ENCODE measurements around the gene NR2C2. TPM values are rescaled to one million over a fixed set of nuclear protein-coding genes. Genes with fewer than 3 reads are reported as not detected.

Gene NR2C2
- total RNA-seq, 4 donors from 2014 or later: 33.3 to 91.6 (median 51.5) TPM

- 92% methylated on average over 2 of the region's 2 CpGs for WGBS
- H3K27me3 ChIP-seq: no peaks in the 10 kb centered on the region
- H3K4me1 ChIP-seq: no peaks in the 10 kb centered on the region
- DNase-seq (ENCODE audit: low spot score in 2 of 2): no peak
- no peaks in the 10 kb centered on the region for H3K9me3 ChIP-seq
- peaks cover 61% of the 10 kb centered on the region for H3K36me3 ChIP-seq
- TF ChIP-seq POLR2A (IDR thresholded peaks at IDR 0.05): no peak
- TF ChIP-seq CTCF (IDR thresholded peaks at IDR 0.05): no peak
- TF ChIP-seq POLR2AphosphoS5 (IDR thresholded peaks at IDR 0.05): no peak
- no peak for TF ChIP-seq EP300 (IDR thresholded peaks at IDR 0.05)
- H3K4me3 ChIP-seq: no peak overlapping the region
- H3K27ac ChIP-seq: no peak overlapping the region
Observed at GRCh38 chr3:15071699-15072098, 124.3 kb downstream of the NR2C2 start.

GRCh38 chr3:15074500-15074899 lies 127.1 kb downstream of the NR2C2 start:
- Histone ChIP-seq H3K27me3 (no peaks in the 10 kb centered on the region), H3K36me3 (peaks cover 88% of the 10 kb centered on the region), H3K27ac (no peak overlapping the region), H3K4me3 (no peak overlapping the region), H3K4me1 (no peaks in the 10 kb centered on the region), H3K9me3 (no peaks in the 10 kb centered on the region)
- TF ChIP-seq EP300 (IDR thresholded peaks at IDR 0.05): no peak
- TF ChIP-seq POLR2AphosphoS5 (IDR thresholded peaks at IDR 0.05): no peak
- no peak for TF ChIP-seq CTCF (IDR thresholded peaks at IDR 0.05)
- TF ChIP-seq POLR2A (IDR thresholded peaks at IDR 0.05): no peak
- WGBS: 94% methylated on average over 19 of the region's 19 CpGs
- no peak for DNase-seq (ENCODE audit: low spot score in 2 of 2)

GRCh38 chr3:15079091-15079490 lies 131.7 kb downstream of the NR2C2 start:
- no peaks in the 10 kb centered on the region for H3K4me1 ChIP-seq

GRCh38 chr3:15081960-15082664 lies 134.7 kb downstream of the NR2C2 start:
- H3K9me3 ChIP-seq: no peaks in the 10 kb centered on the region
- DNase-seq (ENCODE audit: low spot score in 2 of 2): no peak
- TF ChIP-seq POLR2AphosphoS5 (IDR thresholded peaks at IDR 0.05): no peak
- TF ChIP-seq POLR2A (IDR thresholded peaks at IDR 0.05): no peak
- H3K27me3 ChIP-seq: no peaks in the 10 kb centered on the region
- 92% methylated on average over 11 of the region's 13 CpGs for WGBS
- H3K36me3 ChIP-seq: peaks cover 95% of the 10 kb centered on the region
- H3K4me3 ChIP-seq: no peak overlapping the region
- H3K27ac ChIP-seq: no peak overlapping the region
- no peaks in the 10 kb centered on the region for H3K4me1 ChIP-seq

More at GRCh38 chr3:15079091-15079490, 131.7 kb downstream of the NR2C2 start:
- H3K36me3 ChIP-seq: peaks cover 98% of the 10 kb centered on the region
- WGBS: 82% methylated on average over 3 of the region's 3 CpGs
- no peak overlapping the region for H3K27ac ChIP-seq
- TF ChIP-seq CTCF (IDR thresholded peaks at IDR 0.05) (no peak), POLR2A (IDR thresholded peaks at IDR 0.05) (no peak), POLR2AphosphoS5 (IDR thresholded peaks at IDR 0.05) (no peak), EP300 (IDR thresholded peaks at IDR 0.05) (no peak)
- no peak for DNase-seq (ENCODE audit: low spot score in 2 of 2)
- no peak overlapping the region for H3K4me3 ChIP-seq
- no peaks in the 10 kb centered on the region for H3K27me3 ChIP-seq
- no peaks in the 10 kb centered on the region for H3K9me3 ChIP-seq

- no peaks in the 10 kb centered on the region for H3K9me3 ChIP-seq
- 100% methylated on average over 1 of the region's 1 CpG for WGBS
- DNase-seq (ENCODE audit: low spot score in 2 of 2): no peak
- H3K27me3 ChIP-seq: no peaks in the 10 kb centered on the region
- H3K36me3 ChIP-seq: peaks cover 87% of the 10 kb centered on the region
- H3K27ac ChIP-seq: no peak overlapping the region
- TF ChIP-seq POLR2AphosphoS5 (IDR thresholded peaks at IDR 0.05) (no peak), EP300 (IDR thresholded peaks at IDR 0.05) (no peak), POLR2A (IDR thresholded peaks at IDR 0.05) (no peak), CTCF (IDR thresholded peaks at IDR 0.05) (no peak)
- no peak overlapping the region for H3K4me3 ChIP-seq
- H3K4me1 ChIP-seq: no peaks in the 10 kb centered on the region
Observed at GRCh38 chr3:15083252-15083651, 135.9 kb downstream of the NR2C2 start.
